Measurements from ENCODE around the gene RER1.

Gene RER1

DNA sequence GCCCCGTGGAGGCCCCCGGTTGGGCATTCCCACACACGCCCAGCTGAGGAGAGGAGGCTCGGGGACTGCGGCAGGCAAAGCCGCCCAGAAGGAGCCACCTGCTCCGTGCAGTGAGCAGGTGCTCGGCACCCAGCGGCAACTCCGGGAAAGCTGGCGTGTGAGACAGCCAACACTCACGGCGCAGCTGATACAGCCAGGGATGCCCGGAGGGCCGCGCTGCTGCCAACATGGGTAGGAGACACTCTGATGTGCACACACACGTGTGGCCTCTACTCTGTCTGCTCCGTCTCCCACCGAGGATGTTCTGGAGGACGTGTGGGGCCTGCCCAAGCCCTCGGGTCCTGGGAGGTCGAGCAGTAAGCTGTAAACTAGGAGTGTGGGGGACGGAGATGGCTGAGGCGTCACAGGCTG lies 13.2 kb upstream of the RER1 start:
- TF ChIP-seq, protein P1, sequence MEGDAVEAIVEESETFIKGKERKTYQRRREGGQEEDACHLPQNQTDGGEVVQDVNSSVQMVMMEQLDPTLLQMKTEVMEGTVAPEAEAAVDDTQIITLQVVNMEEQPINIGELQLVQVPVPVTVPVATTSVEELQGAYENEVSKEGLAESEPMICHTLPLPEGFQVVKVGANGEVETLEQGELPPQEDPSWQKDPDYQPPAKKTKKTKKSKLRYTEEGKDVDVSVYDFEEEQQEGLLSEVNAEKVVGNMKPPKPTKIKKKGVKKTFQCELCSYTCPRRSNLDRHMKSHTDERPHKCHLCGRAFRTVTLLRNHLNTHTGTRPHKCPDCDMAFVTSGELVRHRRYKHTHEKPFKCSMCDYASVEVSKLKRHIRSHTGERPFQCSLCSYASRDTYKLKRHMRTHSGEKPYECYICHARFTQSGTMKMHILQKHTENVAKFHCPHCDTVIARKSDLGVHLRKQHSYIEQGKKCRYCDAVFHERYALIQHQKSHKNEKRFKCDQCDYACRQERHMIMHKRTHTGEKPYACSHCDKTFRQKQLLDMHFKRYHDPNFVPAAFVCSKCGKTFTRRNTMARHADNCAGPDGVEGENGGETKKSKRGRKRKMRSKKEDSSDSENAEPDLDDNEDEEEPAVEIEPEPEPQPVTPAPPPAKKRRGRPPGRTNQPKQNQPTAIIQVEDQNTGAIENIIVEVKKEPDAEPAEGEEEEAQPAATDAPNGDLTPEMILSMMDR (IDR thresholded peaks at IDR 0.05; ENCODE audit: low read depth, low read length): no peak
- Histone ChIP-seq H3K27me3 (ENCODE audit: insufficient read depth, low read depth, severe bottlenecking) (no peaks in the 10 kb centered on the region), H3K36me3 (no peaks in the 10 kb centered on the region; the same call in 1 of the 2 replicates), H3K27ac (no peak overlapping the region), H3K9me3 (ENCODE audit: severe bottlenecking) (no peaks in the 10 kb centered on the region), H3K4me3 (ENCODE audit: low read depth, low read length) (no peak overlapping the region)
- DNase-seq: no peak

DNA sequence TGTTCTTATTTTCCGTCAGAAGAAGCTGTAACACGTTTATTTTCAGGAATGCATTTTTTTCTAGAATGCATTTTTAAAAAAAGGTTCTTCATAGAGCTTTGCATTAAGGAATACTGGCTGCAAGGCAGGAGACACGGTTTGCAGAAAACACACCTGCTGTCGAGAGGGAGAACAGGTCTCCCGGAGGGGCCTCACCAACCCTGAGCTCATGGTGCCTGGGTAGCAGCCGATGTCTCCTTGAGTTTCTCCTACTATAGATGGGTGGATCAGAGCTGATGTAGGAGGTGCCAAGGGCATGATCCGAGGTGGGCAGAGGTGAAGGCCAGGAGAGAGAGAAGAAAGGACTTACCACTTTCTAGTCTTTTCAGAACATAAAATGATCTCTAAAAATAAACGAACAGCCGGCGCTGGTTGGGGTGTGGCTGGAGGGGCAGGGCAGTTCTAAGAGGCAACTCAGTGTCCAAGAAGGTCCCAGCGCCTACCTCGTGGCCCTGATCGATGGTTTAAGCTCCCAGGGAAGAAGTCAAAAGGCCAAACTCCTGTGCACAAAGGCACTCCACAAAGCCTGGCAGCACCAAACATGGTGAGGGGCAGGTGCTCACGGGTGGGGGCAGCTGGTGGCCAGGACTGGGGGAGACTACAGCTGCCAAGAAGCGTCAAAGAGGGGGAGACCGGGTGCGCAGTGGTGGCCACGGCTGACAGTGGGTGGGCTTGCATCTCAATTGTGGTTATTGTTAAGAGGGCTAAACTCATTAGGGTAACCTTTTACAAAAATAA lies 12.5 kb upstream of the RER1 start:
- no peaks in the 10 kb centered on the region for H3K27me3 ChIP-seq (ENCODE audit: insufficient read depth, low read depth, severe bottlenecking)
- no peak overlapping the region for H3K4me3 ChIP-seq (ENCODE audit: low read depth, low read length)
- no peaks in the 10 kb centered on the region; the same call in 1 of the 2 replicates for H3K36me3 ChIP-seq
- TF ChIP-seq, protein P1 (IDR thresholded peaks at IDR 0.05; ENCODE audit: low read depth, low read length): no peak
- DNase-seq: no peak
- H3K9me3 ChIP-seq (ENCODE audit: severe bottlenecking): no peaks in the 10 kb centered on the region
- no peak overlapping the region for H3K27ac ChIP-seq

DNA sequence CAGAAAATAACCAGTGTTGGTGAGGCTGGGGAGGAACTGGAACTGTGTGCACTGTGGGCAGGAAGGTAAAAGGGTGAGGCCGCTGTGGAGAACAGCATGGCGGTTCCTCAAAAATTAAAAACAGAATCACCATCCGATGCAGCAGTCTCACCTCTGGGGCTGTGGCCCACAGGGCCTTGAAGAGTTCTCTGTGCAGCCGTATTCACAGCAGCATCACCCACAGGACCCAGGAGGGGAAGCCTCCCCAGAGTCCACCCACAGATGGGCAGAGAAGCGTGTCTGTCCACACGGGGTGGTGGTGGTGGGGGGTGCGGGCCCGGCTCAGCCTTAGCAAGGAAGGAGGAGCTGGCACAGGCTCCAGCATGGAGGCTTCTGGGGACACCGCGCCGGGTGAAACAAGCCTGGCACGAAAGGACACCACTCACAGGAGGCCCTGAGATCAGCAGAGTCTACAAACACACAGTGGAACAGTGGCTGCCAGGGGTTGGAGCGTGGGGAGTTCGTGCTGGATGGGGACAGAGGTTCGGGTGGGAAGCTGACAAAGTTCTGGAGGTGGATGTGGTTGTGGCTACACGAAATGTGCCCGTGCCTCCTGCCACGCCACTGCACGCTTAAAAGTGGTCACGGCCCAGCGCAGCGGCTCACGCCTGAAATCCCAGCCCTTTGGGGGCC lies 11.8 kb upstream of the RER1 start:
- TF ChIP-seq, protein P1 (IDR thresholded peaks at IDR 0.05; ENCODE audit: low read depth, low read length): no peak

DNA sequence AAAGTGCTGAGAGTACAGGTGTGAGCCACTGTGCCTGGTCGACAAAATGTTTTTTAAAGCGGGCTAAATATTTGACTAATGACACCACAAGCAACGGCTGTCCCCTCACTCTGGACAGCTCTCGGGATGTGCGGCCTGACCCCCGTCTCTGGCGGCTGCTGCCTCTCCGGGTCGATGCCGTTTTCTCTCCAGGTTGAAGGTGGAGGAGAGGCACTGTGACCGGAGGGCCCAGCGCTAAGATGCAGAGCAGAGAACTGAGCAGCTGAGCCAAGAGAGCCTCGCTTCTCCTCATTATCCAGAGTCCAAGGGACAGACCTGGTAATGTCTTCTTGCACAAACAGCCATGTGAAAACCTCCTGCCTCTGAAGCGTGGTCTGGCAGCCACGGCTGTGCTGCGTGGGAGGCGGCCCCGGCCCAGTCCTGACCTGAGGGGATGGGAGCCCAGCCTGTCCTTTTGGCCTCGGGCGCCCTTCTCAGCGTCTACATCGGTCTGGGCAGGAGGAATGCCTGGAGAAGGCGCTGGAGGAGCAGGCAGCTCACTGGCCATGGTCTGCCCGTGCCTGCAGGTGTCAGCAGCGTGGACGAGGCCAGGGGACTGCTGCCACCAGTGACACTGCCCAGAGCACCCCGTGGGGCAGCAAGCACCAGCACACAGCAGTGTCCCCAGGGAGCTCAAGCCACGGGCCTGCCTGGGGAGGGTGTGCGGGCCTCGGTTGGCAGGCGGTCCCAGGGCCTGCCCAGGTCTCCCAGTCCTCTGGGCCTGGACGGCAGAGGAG lies 10.6 kb upstream of the RER1 start:
- H3K27me3 ChIP-seq (ENCODE audit: insufficient read depth, low read depth, severe bottlenecking): no peaks in the 10 kb centered on the region
- TF ChIP-seq, protein P1 (IDR thresholded peaks at IDR 0.05; ENCODE audit: low read depth, low read length): no peak
- H3K9me3 ChIP-seq (ENCODE audit: severe bottlenecking): no peaks in the 10 kb centered on the region
- H3K36me3 ChIP-seq: no peaks in the 10 kb centered on the region; the same call in 1 of the 2 replicates
- no peak for DNase-seq
- no peak overlapping the region for H3K4me3 ChIP-seq (ENCODE audit: low read depth, low read length)
- no peak overlapping the region for H3K27ac ChIP-seq

More for the DNA sequence above, 11.8 kb upstream of the RER1 start:
- H3K27me3 ChIP-seq (ENCODE audit: insufficient read depth, low read depth, severe bottlenecking): no peaks in the 10 kb centered on the region
- no peak overlapping the region for H3K4me3 ChIP-seq (ENCODE audit: low read depth, low read length)
- no peak overlapping the region for H3K27ac ChIP-seq
- no peaks in the 10 kb centered on the region for H3K9me3 ChIP-seq (ENCODE audit: severe bottlenecking)
- H3K36me3 ChIP-seq: no peaks in the 10 kb centered on the region; the same call in 1 of the 2 replicates
- DNase-seq: no peak

DNA sequence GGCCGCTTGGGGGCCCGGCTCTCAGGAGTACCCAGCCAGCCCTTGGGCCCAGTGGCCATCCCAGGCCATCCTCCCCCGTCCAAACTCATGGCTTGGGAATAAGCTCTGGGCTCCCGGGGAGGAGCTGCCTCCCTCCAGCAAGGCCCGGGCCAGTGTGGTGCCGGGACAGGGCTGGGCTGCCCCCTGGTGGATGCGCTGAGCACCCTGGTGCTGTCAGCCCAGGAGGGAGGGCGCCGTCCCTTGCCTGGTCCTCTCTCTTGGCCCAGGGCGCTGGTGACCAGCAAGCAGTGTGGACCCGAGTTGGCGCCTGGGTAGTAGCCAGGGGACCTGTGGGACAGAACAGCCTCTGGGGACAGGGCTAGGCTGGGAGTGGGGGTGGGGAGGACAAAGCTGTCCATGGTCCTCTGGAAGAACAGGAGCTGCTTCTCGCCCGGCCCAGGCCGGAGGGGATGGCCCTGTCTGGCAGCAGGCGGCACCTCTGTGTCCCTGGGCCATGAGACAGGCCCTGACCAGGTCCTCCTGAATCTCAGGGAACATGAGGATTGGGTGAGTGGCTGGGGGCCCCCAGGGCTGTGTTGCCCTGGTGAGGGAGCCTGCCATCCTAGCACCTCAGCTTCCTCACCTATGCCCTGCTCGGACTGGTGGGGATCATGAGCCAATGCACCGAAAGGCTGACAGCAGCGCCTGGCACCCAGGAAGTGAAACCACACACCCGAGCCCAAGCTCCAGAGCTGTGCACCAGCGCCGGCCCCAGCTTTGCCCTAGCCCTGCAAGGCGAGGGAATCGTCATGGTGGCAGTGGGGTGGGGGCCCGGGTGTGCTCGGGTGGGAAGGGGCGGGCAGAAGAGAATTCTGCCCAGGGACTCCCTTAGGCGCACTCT lies 9.7 kb upstream of the RER1 start:
- H3K4me3 ChIP-seq (ENCODE audit: low read depth, low read length): no peak overlapping the region
- DNase-seq: peak; percentile 83
- no peaks in the 10 kb centered on the region for H3K27me3 ChIP-seq (ENCODE audit: insufficient read depth, low read depth, severe bottlenecking)
- H3K9me3 ChIP-seq (ENCODE audit: severe bottlenecking): no peaks in the 10 kb centered on the region
- TF ChIP-seq, protein P1 (IDR thresholded peaks at IDR 0.05; ENCODE audit: low read depth, low read length): peak; percentile 96
- no peaks in the 10 kb centered on the region; the same call in 1 of the 2 replicates for H3K36me3 ChIP-seq
- H3K27ac ChIP-seq: no peak overlapping the region

Data from WERI-Rb-1 (cell line).